Measurements from ENCODE around the gene DYNC1H1. TPM values are rescaled to one million over a fixed set of nuclear protein-coding genes. Genes with fewer than 3 reads are reported as not detected.

The DYNC1H1 gene
- total RNA-seq, 1 experiment from 2014 or later: 361 TPM

- TF ChIP-seq, protein P1, sequence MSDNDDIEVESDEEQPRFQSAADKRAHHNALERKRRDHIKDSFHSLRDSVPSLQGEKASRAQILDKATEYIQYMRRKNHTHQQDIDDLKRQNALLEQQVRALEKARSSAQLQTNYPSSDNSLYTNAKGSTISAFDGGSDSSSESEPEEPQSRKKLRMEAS (IDR thresholded peaks at IDR 0.05): no peak
Observed at GRCh38 chr14:102074415-102074964, 110.1 kb downstream of the DYNC1H1 start (continued).

DNA sequence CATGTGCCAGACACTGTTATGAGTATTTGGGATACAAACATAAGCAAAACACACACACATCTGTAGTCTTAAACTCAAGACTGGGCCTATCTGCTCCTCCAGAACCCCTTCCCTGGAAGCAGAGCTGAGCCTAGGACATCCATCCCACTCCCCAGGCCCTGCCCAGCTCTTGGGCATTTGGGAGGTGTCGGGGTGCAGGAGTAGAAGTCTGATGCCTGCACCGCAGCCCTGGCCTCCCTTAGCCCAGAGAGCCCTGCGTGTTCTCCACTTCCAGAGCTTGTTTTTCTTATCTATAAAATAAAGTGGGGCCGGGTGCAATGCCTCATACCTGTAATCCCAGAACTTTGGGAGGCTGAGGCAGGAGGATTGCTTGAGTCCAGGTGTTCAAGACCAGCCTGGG, 110.8 kb downstream of the DYNC1H1 start:
- peaks cover 3% of the 10 kb centered on the region; the same call in 1 of the 2 replicates for H4K20me1 ChIP-seq (ENCODE audit: insufficient read depth)
- ATAC-seq (no peak), DNase-seq (ENCODE audit: low read depth, low spot score) (no peak)
- no peak overlapping the region for H2AFZ ChIP-seq (ENCODE audit: low read depth, low read length, poor library complexity, severe bottlenecking)
- H3K27me3 ChIP-seq (ENCODE audit: insufficient read depth, low read length): no peaks in the 10 kb centered on the region
- POLR2A ChIA-PET: interaction anchor here (1.2 to 1.9 kb wide), 2 partner anchors 10 to 12 kb away, joined by 13 read pairs; no protein-coding TSS in a partner anchor
- BruUV-seq (replicated peaks): no TSS peak
- peaks cover 6 to 9% of the 10 kb centered on the region in 2 experiments; a peak in 2 of 4 replicates for H3K36me3 ChIP-seq (ENCODE audit: control insufficient read depth in 1 of 2, insufficient read depth in 2 of 2, low read length in 2 of 2)
- H3K9ac ChIP-seq (ENCODE audit: low read length): no peak overlapping the region
- no peak overlapping the region for H3K4me2 ChIP-seq (ENCODE audit: low read length)
- peaks cover 27 to 33% of the 10 kb centered on the region in 2 experiments for H3K4me1 ChIP-seq (ENCODE audit: control insufficient read depth in 1 of 2, insufficient read depth in 2 of 2, low read length in 2 of 2)
- no peaks in the 10 kb centered on the region for H3K79me2 ChIP-seq (ENCODE audit: insufficient read depth, low read length)
- peaks cover 0 to 5% of the 10 kb centered on the region in 2 experiments; a peak in 1 of 4 replicates for H3K9me3 ChIP-seq (ENCODE audit: control insufficient read depth in 1 of 2, insufficient read depth in 1 of 2, low read depth in 1 of 2, low read length in 2 of 2)
- intact Hi-C loops (cut with micrococcal nuclease): no loop called here
- H3K4me3 ChIP-seq (replicated peaks in 1 of 2; ENCODE audit: low read depth in 1 of 2, low read length in 2 of 2): no peak overlapping the region
- no peaks in the 10 kb centered on the region for H3K9me2 ChIP-seq (ENCODE audit: insufficient read depth)
- CTCF ChIA-PET: no interaction called here
- RAD21 ChIA-PET (ENCODE audit: low non-redundant PET in 1 of 2, low total read pairs in 2 of 2, uncharacterized antibody in 2 of 2, unreplicated experiment in 2 of 2): no interaction called here
- no peak for TF ChIP-seq POLR2A (IDR thresholded peaks at IDR 0.05; ENCODE audit: borderline replicate concordance, extremely low read depth, insufficient read depth, insufficient read length)
- no peak for TF ChIP-seq JUND (IDR thresholded peaks at IDR 0.05)
- TF ChIP-seq, protein P2, sequence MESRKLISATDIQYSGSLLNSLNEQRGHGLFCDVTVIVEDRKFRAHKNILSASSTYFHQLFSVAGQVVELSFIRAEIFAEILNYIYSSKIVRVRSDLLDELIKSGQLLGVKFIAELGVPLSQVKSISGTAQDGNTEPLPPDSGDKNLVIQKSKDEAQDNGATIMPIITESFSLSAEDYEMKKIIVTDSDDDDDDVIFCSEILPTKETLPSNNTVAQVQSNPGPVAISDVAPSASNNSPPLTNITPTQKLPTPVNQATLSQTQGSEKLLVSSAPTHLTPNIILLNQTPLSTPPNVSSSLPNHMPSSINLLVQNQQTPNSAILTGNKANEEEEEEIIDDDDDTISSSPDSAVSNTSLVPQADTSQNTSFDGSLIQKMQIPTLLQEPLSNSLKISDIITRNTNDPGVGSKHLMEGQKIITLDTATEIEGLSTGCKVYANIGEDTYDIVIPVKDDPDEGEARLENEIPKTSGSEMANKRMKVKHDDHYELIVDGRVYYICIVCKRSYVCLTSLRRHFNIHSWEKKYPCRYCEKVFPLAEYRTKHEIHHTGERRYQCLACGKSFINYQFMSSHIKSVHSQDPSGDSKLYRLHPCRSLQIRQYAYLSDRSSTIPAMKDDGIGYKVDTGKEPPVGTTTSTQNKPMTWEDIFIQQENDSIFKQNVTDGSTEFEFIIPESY (IDR thresholded peaks at IDR 0.05; ENCODE audit: extremely low read depth, insufficient replicate concordance, low read length): no peak
- no peak for TF ChIP-seq CBX3 (IDR thresholded peaks at IDR 0.05; ENCODE audit: low read depth)
- no peak for TF ChIP-seq RAD21 (IDR thresholded peaks at IDR 0.05; ENCODE audit: low read depth)
- TF ChIP-seq, protein P3, sequence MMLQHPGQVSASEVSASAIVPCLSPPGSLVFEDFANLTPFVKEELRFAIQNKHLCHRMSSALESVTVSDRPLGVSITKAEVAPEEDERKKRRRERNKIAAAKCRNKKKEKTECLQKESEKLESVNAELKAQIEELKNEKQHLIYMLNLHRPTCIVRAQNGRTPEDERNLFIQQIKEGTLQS (IDR thresholded peaks at IDR 0.05): no peak
- TF ChIP-seq EZH2 (IDR thresholded peaks at IDR 0.05): no peak
- H3K27ac ChIP-seq (ENCODE audit: low read depth, low read length): no peak overlapping the region

All from HCT116 (cell line).